Nephron (organoid): Measurements from ENCODE around the gene RNPEP.
A peak's percentile ranks its signal among the peaks of the same experiment; 100 is the strongest.

Source experiments
- H3K27ac Mint-ChIP-seq, 3 experiments: 2 replicates each; pipeline ENCODE4 v1.8.0; 2020; ENCODE audit warnings: mixed read lengths in 3 of 3, mild to moderate bottlenecking in 2 of 3, moderate library complexity in 1 of 3
- H3K27me3 Mint-ChIP-seq: 2 replicates; pipeline ENCODE4 v1.8.0; 2021; ENCODE audit warnings: low read depth, mild to moderate bottlenecking, moderate library complexity, mixed read lengths
- H3K36me3 Mint-ChIP-seq: 2 replicates; pipeline ENCODE4 v1.8.0; 2020; ENCODE audit warnings: low read depth, mixed read lengths
- H3K4me1 Mint-ChIP-seq: 2 replicates; pipeline ENCODE4 v1.8.0; 2020; ENCODE audit warnings: mixed read lengths
- H3K4me3 Mint-ChIP-seq, 3 experiments: 2 replicates each; pipeline ENCODE4 v1.8.0; 2020; ENCODE audit warnings: mild to moderate bottlenecking in 3 of 3, mixed read lengths in 3 of 3, moderate library complexity in 2 of 3
- H3K9me3 Mint-ChIP-seq: 2 replicates; pipeline ENCODE4 v1.8.0; 2020; ENCODE audit warnings: mixed read lengths
- CTCF ChIP-seq, 3 experiments: fragments of 200-600 bp; sonication (generic); IDR thresholded peaks; one replicate each; pipeline ENCODE4 v1.5.0; 2021; ENCODE audit warnings: antibody characterized with exemption in 3 of 3; ENCODE audit not compliant: unreplicated experiment in 3 of 3

Gene RNPEP

GRCh38 chr1:201966171-201966570, 16.3 kb upstream of the RNPEP start:
- no peak for TF ChIP-seq CTCF (IDR thresholded peaks at IDR 0.05; ENCODE audit: unreplicated experiment in 3 of 3)
- Mint-ChIP-seq H3K4me1 (no peaks in the 10 kb centered on the region), H3K9me3 (no peaks in the 10 kb centered on the region), H3K27me3 (no peaks in the 10 kb centered on the region), H3K4me3 (no peak overlapping the region), H3K27ac (no peak overlapping the region), H3K36me3 (peaks cover 69% of the 10 kb centered on the region)

- H3K27me3 Mint-ChIP-seq: peaks cover 3% of the 10 kb centered on the region
- no peak for TF ChIP-seq CTCF (IDR thresholded peaks at IDR 0.05; ENCODE audit: unreplicated experiment in 3 of 3)
- no peaks in the 10 kb centered on the region for H3K9me3 Mint-ChIP-seq
- H3K4me1 Mint-ChIP-seq: no peaks in the 10 kb centered on the region
- H3K36me3 Mint-ChIP-seq: peaks cover 54% of the 10 kb centered on the region
- H3K4me3 Mint-ChIP-seq: no peak overlapping the region
- H3K27ac Mint-ChIP-seq: no peak overlapping the region
Measured at GRCh38 chr1:201968202-201968925, 14.1 kb upstream of the RNPEP start.

- no peak for TF ChIP-seq CTCF (IDR thresholded peaks at IDR 0.05; ENCODE audit: unreplicated experiment in 3 of 3)
- Mint-ChIP-seq H3K27ac (no peak overlapping the region), H3K9me3 (no peaks in the 10 kb centered on the region), H3K4me3 (no peak overlapping the region), H3K27me3 (peaks cover 9% of the 10 kb centered on the region), H3K36me3 (peaks cover 39% of the 10 kb centered on the region), H3K4me1 (no peaks in the 10 kb centered on the region)
Measured at GRCh38 chr1:201970334-201971159, 11.9 kb upstream of the RNPEP start.

GRCh38 chr1:201982082-201982622, 296 bp upstream of the RNPEP start:
- Mint-ChIP-seq H3K4me1 (peaks cover 11% of the 10 kb centered on the region), H3K4me3 (peak overlapping the region; percentile 93 to 98 (median 94)), H3K27me3 (no peaks in the 10 kb centered on the region), H3K36me3 (peaks cover 5% of the 10 kb centered on the region), H3K9me3 (no peaks in the 10 kb centered on the region), H3K27ac (peak overlapping the region; percentile 67 to 100 (median 99))
- TF ChIP-seq CTCF (IDR thresholded peaks at IDR 0.05; ENCODE audit: unreplicated experiment in 3 of 3): no peak

- Mint-ChIP-seq H3K9me3 (no peaks in the 10 kb centered on the region), H3K4me3 (peak overlapping the region; percentile 95 to 99 (median 98)), H3K36me3 (peaks cover 5% of the 10 kb centered on the region), H3K27me3 (no peaks in the 10 kb centered on the region), H3K4me1 (peaks cover 13% of the 10 kb centered on the region), H3K27ac (peak overlapping the region; percentile 78 to 97 (median 96))
- TF ChIP-seq CTCF (IDR thresholded peaks at IDR 0.05; ENCODE audit: unreplicated experiment in 3 of 3): no peak
Measured at GRCh38 chr1:201983380-201983805, 945 bp downstream of the RNPEP start.
